Hindlimb muscle (tissue), 1 donor: Measurements from ENCODE around the gene OMA1. TPM values are rescaled to one million over a fixed set of nuclear protein-coding genes. Genes with fewer than 3 reads are reported as not detected.
"Not testable (repeated sequence)": the region's sequence is repeated elsewhere in the genome, so short reads cannot be mapped to it uniquely, and the experiment has no call there.

Experiments used
- DNase-seq: peaks from one replicate; pipeline ENCODE4 v3.0.0-alpha.2; 2013
- polyA plus RNA-seq: library from polyadenylated mRNA; unstranded; fragments of 120-200 nt; gene quantifications from one replicate; pipeline ENCODE4 v1.2.1, GENCODE V29; 2013; ENCODE audit not compliant: insufficient read length

OMA1 gene
- polyA plus RNA-seq, 1 donor, result 15.3 TPM

- no peak for DNase-seq
These were observed 22.1 kb downstream of the OMA1 start for GRCh38 chr1:58524353-58524945.

GRCh38 chr1:58515794-58516401 is 30.6 kb downstream of the OMA1 start:
- peak; percentile 67 for DNase-seq

GRCh38 chr1:58513956-58514355 is 32.6 kb downstream of the OMA1 start:
- no peak for DNase-seq

GRCh38 chr1:58508629-58509028 is 37.9 kb downstream of the OMA1 start:
- no peak for DNase-seq

GRCh38 chr1:58505286-58505685 is 41.2 kb downstream of the OMA1 start:
- no peak for DNase-seq

- DNase-seq, result no peak
These were observed 44.0 kb downstream of the OMA1 start for GRCh38 chr1:58502519-58502918.

GRCh38 chr1:58500043-58500442 is 46.5 kb downstream of the OMA1 start:
- DNase-seq, result no peak

- DNase-seq, result no peak
These were observed 49.0 kb downstream of the OMA1 start for GRCh38 chr1:58497499-58497898.

GRCh38 chr1:58496042-58496441 is 50.5 kb downstream of the OMA1 start:
- no peak for DNase-seq

GRCh38 chr1:58488914-58489313 is 57.6 kb downstream of the OMA1 start:
- DNase-seq, result not testable (repeated sequence)

- DNase-seq, result no peak
These were observed 59.5 kb downstream of the OMA1 start for GRCh38 chr1:58487002-58487401.

- DNase-seq, result no peak
These were observed 64.6 kb downstream of the OMA1 start for GRCh38 chr1:58481962-58482361.

- no peak for DNase-seq
These were observed 66.3 kb downstream of the OMA1 start for GRCh38 chr1:58480191-58480590.

- DNase-seq, result no peak
These were observed 69.1 kb downstream of the OMA1 start for GRCh38 chr1:58477390-58477789.

GRCh38 chr1:58476179-58476578 is 70.3 kb downstream of the OMA1 start:
- DNase-seq, result no peak

GRCh38 chr1:58469476-58469875 is 77.0 kb downstream of the OMA1 start:
- DNase-seq, result no peak

GRCh38 chr1:58469016-58469415 is 77.5 kb downstream of the OMA1 start:
- DNase-seq, result no peak

GRCh38 chr1:58468612-58469011 is 77.9 kb downstream of the OMA1 start:
- no peak for DNase-seq

- no peak for DNase-seq
These were observed 79.8 kb downstream of the OMA1 start for GRCh38 chr1:58466630-58467241.

GRCh38 chr1:58465825-58466629 is 80.5 kb downstream of the OMA1 start:
- DNase-seq, result no peak

- DNase-seq, result no peak
These were observed 81.3 kb downstream of the OMA1 start for GRCh38 chr1:58465176-58465575.

GRCh38 chr1:58460469-58460868 is 86.1 kb downstream of the OMA1 start:
- DNase-seq, result no peak

GRCh38 chr1:58459911-58460310 is 86.6 kb downstream of the OMA1 start:
- DNase-seq, result no peak
